ENCODE results near the gene TCF7L1. TPM values are rescaled to one million over a fixed set of nuclear protein-coding genes. Genes with fewer than 3 reads are reported as not detected.

Gene TCF7L1
- total and polyA plus RNA-seq, 9 of the 15 experiments (the other 6 are each of a cell fraction or from before 2014, with no cell fraction given), result 0.03 to 0.11 (median 0.07) TPM; not detected in 5

DNA sequence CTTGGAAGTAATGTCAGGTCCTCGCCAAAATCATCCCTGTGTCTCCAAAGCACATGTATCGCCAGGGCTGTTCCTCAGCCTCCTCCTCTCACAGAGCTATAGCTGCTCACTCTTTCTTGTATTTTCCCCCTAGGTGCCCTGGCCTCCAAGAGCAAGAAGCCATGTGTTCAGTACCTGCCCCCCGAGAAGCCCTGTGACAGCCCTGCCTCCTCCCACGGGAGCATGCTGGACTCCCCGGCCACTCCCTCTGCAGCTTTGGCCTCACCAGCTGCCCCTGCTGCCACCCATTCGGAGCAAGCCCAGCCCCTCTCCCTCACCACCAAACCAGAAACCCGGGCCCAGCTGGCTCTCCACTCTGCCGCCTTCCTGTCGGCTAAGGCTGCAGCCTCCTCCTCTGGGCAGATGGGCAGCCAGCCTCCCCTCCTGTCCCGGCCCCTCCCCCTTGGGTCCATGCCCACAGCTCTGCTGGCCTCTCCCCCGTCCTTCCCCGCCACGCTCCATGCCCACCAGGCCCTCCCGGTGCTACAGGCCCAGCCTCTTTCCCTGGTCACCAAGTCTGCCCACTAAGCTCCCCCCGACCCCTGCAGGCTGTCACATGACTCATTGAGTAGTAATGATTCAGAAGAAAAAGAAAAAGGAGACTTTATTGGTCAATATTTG is 175.8 kb downstream of the TCF7L1 start:
- intact Hi-C loops (cut with micrococcal nuclease) (no loop called here), in situ Hi-C loops (cut with MboI) (loop anchor here (10.0 kb wide), 1 partner anchor 384 kb away; no protein-coding TSS in a partner anchor)
- Histone ChIP-seq H3K9me3 (replicated peaks; ENCODE audit: control insufficient read depth, insufficient read depth, low read depth, low read length) (no peaks in the 10 kb centered on the region), H3K79me2 (ENCODE audit: control insufficient read depth, insufficient read depth, low read length) (no peaks in the 10 kb centered on the region), H3K4me1 (replicated peaks in 1 of 2; ENCODE audit: control insufficient read depth in 2 of 2, insufficient read depth in 2 of 2, low read length in 2 of 2) (peaks cover 9 to 24% of the 10 kb centered on the region in 2 experiments; a peak in 4 of 5 replicates), H3K36me3 (ENCODE audit: control insufficient read depth, insufficient read depth, low read length) (no peaks in the 10 kb centered on the region), H3K4me2 (ENCODE audit: insufficient read depth, low read length) (no peak overlapping the region), H3K9me1 (ENCODE audit: control insufficient read depth, insufficient read depth, low read length) (no peaks in the 10 kb centered on the region), H3K27me3 (ENCODE audit: control insufficient read depth in 2 of 2, insufficient read depth in 2 of 2, low read length in 2 of 2) (peaks cover 9 to 22% of the 10 kb centered on the region in 2 experiments; a peak in 4 of 5 replicates), H3K4me3 (no peak overlapping the region), H3K9ac (ENCODE audit: insufficient read depth in 1 of 2, low read depth in 2 of 2, low read length in 2 of 2) (peak overlapping the region in 1 of 2 experiments; percentile 68; a peak in 2 of 4 replicates), H2AFZ (ENCODE audit: low read depth, low read length) (0 out of 2 replicates have a peak overlapping the region, but pooled peaks have one; percentile 9), H3K27ac (ENCODE audit: extremely low read depth, low read depth, low read length) (no peak overlapping the region), H4K20me1 (replicated peaks; ENCODE audit: control insufficient read depth, insufficient read depth, low read length) (no peaks in the 10 kb centered on the region; the same call in 1 of the 2 replicates)
- FAIRE-seq, result no peak
- no peak for DNase-seq (ENCODE audit: extremely low read depth in 1 of 4, low spot score in 3 of 4)
- BruUV-seq (replicated peaks), result no TSS peak
- 43% methylated on average over 15 of the region's 15 CpGs for WGBS (ENCODE audit: insufficient coverage, low coverage, missing lambda C conversion rate)
- ChIA-PET CTCF (ENCODE audit: low intra/inter-chr PET ratio) (no interaction called here), POLR2A (interaction anchor here (0.6 to 1.5 kb wide), 5 partner anchors 9 to 230 kb away, joined by 3 to 11 read pairs (median 3); partner anchors contain the start of genes MAT2A and TGOLN2)
- no peak for ATAC-seq
- no peak for TF ChIP-seq ZNF224 (CRISPR knock-in tag; IDR thresholded peaks at IDR 0.05)
- no peak for TF ChIP-seq ERF (CRISPR knock-in tag; IDR thresholded peaks at IDR 0.05)
- no peak for TF ChIP-seq CAMTA2 (CRISPR knock-in tag; conservative IDR thresholded peaks at IDR 0.05)
- TF ChIP-seq, protein P1, sequence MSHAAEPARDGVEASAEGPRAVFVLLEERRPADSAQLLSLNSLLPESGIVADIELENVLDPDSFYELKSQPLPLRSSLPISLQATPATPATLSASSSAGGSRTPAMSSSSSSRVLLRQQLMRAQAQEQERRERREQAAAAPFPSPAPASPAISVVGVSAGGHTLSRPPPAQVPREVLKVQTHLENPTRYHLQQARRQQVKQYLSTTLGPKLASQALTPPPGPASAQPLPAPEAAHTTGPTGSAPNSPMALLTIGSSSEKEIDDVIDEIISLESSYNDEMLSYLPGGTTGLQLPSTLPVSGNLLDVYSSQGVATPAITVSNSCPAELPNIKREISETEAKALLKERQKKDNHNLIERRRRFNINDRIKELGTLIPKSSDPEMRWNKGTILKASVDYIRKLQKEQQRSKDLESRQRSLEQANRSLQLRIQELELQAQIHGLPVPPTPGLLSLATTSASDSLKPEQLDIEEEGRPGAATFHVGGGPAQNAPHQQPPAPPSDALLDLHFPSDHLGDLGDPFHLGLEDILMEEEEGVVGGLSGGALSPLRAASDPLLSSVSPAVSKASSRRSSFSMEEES (CRISPR knock-in tag; IDR thresholded peaks at IDR 0.05), result peak; percentile 60
- TF ChIP-seq CBFA2T3 (IDR thresholded peaks at IDR 0.05), result no peak
- TF ChIP-seq NCOA4 (IDR thresholded peaks at IDR 0.05; ENCODE audit: partially characterized antibody), result no peak
- no peak for TF ChIP-seq KDM2B (CRISPR knock-in tag; IDR thresholded peaks at IDR 0.05)
- no peak for TF ChIP-seq TCF7 (IDR thresholded peaks at IDR 0.05; ENCODE audit: borderline replicate concordance)
- TF ChIP-seq, protein P2, sequence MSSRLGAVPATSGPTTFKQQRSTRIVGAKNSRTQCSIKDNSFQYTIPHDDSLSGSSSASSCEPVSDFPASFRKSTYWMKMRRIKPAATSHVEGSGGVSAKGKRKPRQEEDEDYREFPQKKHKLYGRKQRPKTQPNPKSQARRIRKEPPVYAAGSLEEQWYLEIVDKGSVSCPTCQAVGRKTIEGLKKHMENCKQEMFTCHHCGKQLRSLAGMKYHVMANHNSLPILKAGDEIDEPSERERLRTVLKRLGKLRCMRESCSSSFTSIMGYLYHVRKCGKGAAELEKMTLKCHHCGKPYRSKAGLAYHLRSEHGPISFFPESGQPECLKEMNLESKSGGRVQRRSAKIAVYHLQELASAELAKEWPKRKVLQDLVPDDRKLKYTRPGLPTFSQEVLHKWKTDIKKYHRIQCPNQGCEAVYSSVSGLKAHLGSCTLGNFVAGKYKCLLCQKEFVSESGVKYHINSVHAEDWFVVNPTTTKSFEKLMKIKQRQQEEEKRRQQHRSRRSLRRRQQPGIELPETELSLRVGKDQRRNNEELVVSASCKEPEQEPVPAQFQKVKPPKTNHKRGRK (tag; IDR thresholded peaks at IDR 0.05), result no peak
- TF ChIP-seq BCL6 (CRISPR knock-in tag; IDR thresholded peaks at IDR 0.05), result no peak
- TF ChIP-seq ZNF197 (CRISPR knock-in tag; IDR thresholded peaks at IDR 0.05; ENCODE audit: low read depth), result no peak
- TF ChIP-seq, protein P3, sequence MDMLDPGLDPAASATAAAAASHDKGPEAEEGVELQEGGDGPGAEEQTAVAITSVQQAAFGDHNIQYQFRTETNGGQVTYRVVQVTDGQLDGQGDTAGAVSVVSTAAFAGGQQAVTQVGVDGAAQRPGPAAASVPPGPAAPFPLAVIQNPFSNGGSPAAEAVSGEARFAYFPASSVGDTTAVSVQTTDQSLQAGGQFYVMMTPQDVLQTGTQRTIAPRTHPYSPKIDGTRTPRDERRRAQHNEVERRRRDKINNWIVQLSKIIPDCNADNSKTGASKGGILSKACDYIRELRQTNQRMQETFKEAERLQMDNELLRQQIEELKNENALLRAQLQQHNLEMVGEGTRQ (CRISPR knock-in tag; IDR thresholded peaks at IDR 0.05), result peak; percentile 27; the same call in 1 of the 2 replicates
- TF ChIP-seq OTX1 (CRISPR knock-in tag; IDR thresholded peaks at IDR 0.05), result no peak
- TF ChIP-seq, protein P4, sequence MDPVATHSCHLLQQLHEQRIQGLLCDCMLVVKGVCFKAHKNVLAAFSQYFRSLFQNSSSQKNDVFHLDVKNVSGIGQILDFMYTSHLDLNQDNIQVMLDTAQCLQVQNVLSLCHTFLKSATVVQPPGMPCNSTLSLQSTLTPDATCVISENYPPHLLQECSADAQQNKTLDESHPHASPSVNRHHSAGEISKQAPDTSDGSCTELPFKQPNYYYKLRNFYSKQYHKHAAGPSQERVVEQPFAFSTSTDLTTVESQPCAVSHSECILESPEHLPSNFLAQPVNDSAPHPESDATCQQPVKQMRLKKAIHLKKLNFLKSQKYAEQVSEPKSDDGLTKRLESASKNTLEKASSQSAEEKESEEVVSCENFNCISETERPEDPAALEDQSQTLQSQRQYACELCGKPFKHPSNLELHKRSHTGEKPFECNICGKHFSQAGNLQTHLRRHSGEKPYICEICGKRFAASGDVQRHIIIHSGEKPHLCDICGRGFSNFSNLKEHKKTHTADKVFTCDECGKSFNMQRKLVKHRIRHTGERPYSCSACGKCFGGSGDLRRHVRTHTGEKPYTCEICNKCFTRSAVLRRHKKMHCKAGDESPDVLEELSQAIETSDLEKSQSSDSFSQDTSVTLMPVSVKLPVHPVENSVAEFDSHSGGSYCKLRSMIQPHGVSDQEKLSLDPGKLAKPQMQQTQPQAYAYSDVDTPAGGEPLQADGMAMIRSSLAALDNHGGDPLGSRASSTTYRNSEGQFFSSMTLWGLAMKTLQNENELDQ (CRISPR knock-in tag; IDR thresholded peaks at IDR 0.05; ENCODE audit: borderline replicate concordance), result no peak
- TF ChIP-seq SREBF2 (CRISPR knock-in tag; IDR thresholded peaks at IDR 0.05), result no peak
- TF ChIP-seq KAT8 (IDR thresholded peaks at IDR 0.05; ENCODE audit: low read depth), result no peak
- no peak for TF ChIP-seq ZNF24 (IDR thresholded peaks at IDR 0.05)
- TF ChIP-seq TAL1 (IDR thresholded peaks at IDR 0.05), result no peak

All from K562 (cell line).